ENCODE data around the gene SETBP1. TPM values are rescaled to one million over a fixed set of nuclear protein-coding genes. Genes with fewer than 3 reads are reported as not detected.

The SETBP1 gene
- total and polyA plus RNA-seq, 9 of the 15 experiments (the other 6 are each of a cell fraction or from before 2014, with no cell fraction given) = under 0.01 to 0.13 (median 0.04) TPM

DNA sequence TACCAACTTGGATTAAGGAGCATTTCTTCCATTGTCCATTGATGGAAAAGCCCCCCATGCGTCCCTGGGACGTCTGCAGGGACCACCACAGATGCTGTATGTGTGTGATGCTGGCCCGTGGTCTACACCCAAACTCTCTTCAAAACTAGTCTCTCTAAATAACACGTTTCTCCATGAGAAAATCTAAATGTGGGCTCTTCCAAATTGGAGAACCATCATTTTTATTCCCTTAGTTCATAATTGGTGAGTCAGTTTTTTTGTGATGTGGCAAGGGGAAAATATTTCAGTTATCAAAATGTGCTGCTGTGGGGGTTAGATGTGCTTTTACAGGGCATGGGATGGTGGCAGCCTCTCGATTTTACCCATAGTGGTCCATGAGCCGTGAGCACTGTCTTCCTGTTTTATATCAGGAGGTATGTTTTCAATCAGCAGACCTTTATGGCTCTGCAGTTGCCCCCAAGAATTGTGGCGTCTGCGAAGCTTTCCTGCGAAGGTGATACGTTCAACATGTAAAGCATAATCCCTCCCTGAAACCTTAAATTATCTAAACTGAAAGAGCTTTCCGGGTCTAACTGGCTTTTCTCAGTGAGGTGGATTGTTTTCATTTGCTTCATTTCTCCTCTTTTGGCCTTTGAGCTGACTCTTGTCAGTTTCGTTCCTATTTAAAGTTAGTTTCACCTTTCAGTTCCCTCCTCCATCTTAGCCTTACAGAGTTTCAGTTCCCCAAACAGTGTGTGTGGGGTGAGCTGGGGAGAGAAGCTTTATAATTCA is 78.4 kb downstream of the SETBP1 start:
- intact Hi-C loops (cut with micrococcal nuclease) = no loop called here

More for the DNA sequence above, 78.4 kb downstream of the SETBP1 start:
- FAIRE-seq = no peak
- Histone ChIP-seq H2AFZ (ENCODE audit: low read depth, low read length) (no peak overlapping the region), H3K36me3 (ENCODE audit: control insufficient read depth, insufficient read depth, low read length) (no peaks in the 10 kb centered on the region), H3K9me3 (replicated peaks; ENCODE audit: control insufficient read depth, insufficient read depth, low read depth, low read length) (no peaks in the 10 kb centered on the region), H3K27me3 (ENCODE audit: control insufficient read depth in 2 of 2, insufficient read depth in 2 of 2, low read length in 2 of 2) (no peaks in the 10 kb centered on the region), H3K79me2 (ENCODE audit: control insufficient read depth, insufficient read depth, low read length) (no peaks in the 10 kb centered on the region), H3K9ac (ENCODE audit: insufficient read depth in 1 of 2, low read depth in 2 of 2, low read length in 2 of 2) (no peak overlapping the region), H3K4me3 (no peak overlapping the region), H4K20me1 (replicated peaks; ENCODE audit: control insufficient read depth, insufficient read depth, low read length) (no peaks in the 10 kb centered on the region), H3K4me1 (replicated peaks in 1 of 2; ENCODE audit: control insufficient read depth in 2 of 2, insufficient read depth in 2 of 2, low read length in 2 of 2) (no peaks in the 10 kb centered on the region; a peak in 1 of 5 replicates), H3K4me2 (ENCODE audit: insufficient read depth, low read length) (no peak overlapping the region), H3K27ac (ENCODE audit: extremely low read depth, low read depth, low read length) (no peak overlapping the region), H3K9me1 (ENCODE audit: control insufficient read depth, insufficient read depth, low read length) (no peaks in the 10 kb centered on the region)
- in situ Hi-C loops (cut with MboI) = no loop called here
- no peak for DNase-seq (ENCODE audit: extremely low read depth in 1 of 4, low spot score in 3 of 4)
- POLR2A ChIA-PET = interaction anchor here (0.6 kb wide), 1 partner anchor 12 kb away, joined by 3 read pairs; no protein-coding TSS in a partner anchor
- ATAC-seq = no peak
- no TSS peak for BruUV-seq (replicated peaks)
- WGBS (ENCODE audit: insufficient coverage, low coverage, missing lambda C conversion rate) = 2% methylated on average over 12 of the region's 12 CpGs
- TF ChIP-seq ASH1L (IDR thresholded peaks at IDR 0.05; ENCODE audit: borderline replicate concordance, low read depth, partially characterized antibody) (no peak), CBFB (CRISPR knock-in tag; IDR thresholded peaks at IDR 0.05) (no peak), GABPA (tag; conservative IDR thresholded peaks at IDR 0.05; ENCODE audit: low read depth) (no peak), BRF1 (IDR thresholded peaks at IDR 0.05; ENCODE audit: borderline replicate concordance, extremely low read depth, insufficient read length) (no peak), DDX20 (tag; IDR thresholded peaks at IDR 0.05; ENCODE audit: low read depth) (no peak), THRAP3 (IDR thresholded peaks at IDR 0.05; ENCODE audit: borderline replicate concordance) (no peak), PURB (CRISPR knock-in tag; IDR thresholded peaks at IDR 0.05; ENCODE audit: low read depth) (no peak), STAT5A (IDR thresholded peaks at IDR 0.05; ENCODE audit: borderline replicate concordance, low read length) (no peak), ATF1 (CRISPR knock-in tag; IDR thresholded peaks at IDR 0.05) (no peak), ATF1 (tag; IDR thresholded peaks at IDR 0.05) (no peak), CHD2 (IDR thresholded peaks at IDR 0.05; ENCODE audit: low read depth, low read length) (no peak)
- TF ChIP-seq, protein P1, sequence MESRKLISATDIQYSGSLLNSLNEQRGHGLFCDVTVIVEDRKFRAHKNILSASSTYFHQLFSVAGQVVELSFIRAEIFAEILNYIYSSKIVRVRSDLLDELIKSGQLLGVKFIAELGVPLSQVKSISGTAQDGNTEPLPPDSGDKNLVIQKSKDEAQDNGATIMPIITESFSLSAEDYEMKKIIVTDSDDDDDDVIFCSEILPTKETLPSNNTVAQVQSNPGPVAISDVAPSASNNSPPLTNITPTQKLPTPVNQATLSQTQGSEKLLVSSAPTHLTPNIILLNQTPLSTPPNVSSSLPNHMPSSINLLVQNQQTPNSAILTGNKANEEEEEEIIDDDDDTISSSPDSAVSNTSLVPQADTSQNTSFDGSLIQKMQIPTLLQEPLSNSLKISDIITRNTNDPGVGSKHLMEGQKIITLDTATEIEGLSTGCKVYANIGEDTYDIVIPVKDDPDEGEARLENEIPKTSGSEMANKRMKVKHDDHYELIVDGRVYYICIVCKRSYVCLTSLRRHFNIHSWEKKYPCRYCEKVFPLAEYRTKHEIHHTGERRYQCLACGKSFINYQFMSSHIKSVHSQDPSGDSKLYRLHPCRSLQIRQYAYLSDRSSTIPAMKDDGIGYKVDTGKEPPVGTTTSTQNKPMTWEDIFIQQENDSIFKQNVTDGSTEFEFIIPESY (CRISPR knock-in tag; IDR thresholded peaks at IDR 0.05) = no peak
- TF ChIP-seq, protein P2, sequence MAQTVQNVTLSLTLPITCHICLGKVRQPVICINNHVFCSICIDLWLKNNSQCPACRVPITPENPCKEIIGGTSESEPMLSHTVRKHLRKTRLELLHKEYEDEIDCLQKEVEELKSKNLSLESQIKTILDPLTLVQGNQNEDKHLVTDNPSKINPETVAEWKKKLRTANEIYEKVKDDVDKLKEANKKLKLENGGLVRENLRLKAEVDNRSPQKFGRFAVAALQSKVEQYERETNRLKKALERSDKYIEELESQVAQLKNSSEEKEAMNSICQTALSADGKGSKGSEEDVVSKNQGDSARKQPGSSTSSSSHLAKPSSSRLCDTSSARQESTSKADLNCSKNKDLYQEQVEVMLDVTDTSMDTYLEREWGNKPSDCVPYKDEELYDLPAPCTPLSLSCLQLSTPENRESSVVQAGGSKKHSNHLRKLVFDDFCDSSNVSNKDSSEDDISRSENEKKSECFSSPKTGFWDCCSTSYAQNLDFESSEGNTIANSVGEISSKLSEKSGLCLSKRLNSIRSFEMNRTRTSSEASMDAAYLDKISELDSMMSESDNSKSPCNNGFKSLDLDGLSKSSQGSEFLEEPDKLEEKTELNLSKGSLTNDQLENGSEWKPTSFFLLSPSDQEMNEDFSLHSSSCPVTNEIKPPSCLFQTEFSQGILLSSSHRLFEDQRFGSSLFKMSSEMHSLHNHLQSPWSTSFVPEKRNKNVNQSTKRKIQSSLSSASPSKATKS (CRISPR knock-in tag; IDR thresholded peaks at IDR 0.05) = no peak
- CTCF ChIA-PET (ENCODE audit: low intra/inter-chr PET ratio) = no interaction called here
